ENCODE data around the gene EBLN1.
A peak's percentile ranks its signal among the peaks of the same experiment; 100 is the strongest.

The EBLN1 gene

GRCh38 chr10:22250897-22251660 is 33.3 kb upstream of the EBLN1 start:
- H3K4me2 ChIP-seq (ENCODE audit: low read length), result peak overlapping the region; percentile 76
- no peaks in the 10 kb centered on the region for H3K4me1 ChIP-seq
- H3K9me3 ChIP-seq (ENCODE audit: control insufficient read depth, low read length), result no peaks in the 10 kb centered on the region
- H2AFZ ChIP-seq, result peak overlapping the region; percentile 98
- peak overlapping the region; percentile 97 for H3K27ac ChIP-seq
- H3K36me3 ChIP-seq (ENCODE audit: control insufficient read depth, insufficient read depth, low read length), result no peaks in the 10 kb centered on the region
- H3K79me2 ChIP-seq, result no peaks in the 10 kb centered on the region
- no peaks in the 10 kb centered on the region for H3K27me3 ChIP-seq (ENCODE audit: control insufficient read depth, insufficient read depth, low read length)
- TF ChIP-seq CTCF (IDR thresholded peaks at IDR 0.05), result no peak
- peak overlapping the region; percentile 81 for H3K9ac ChIP-seq
- peak overlapping the region; percentile 80 for H3K4me3 ChIP-seq (ENCODE audit: low read depth, low read length)

- Histone ChIP-seq H3K4me1 (no peaks in the 10 kb centered on the region), H3K36me3 (ENCODE audit: control insufficient read depth, insufficient read depth, low read length) (no peaks in the 10 kb centered on the region), H2AFZ (no peak overlapping the region), H3K27ac (no peak overlapping the region), H3K79me2 (no peaks in the 10 kb centered on the region), H3K4me2 (ENCODE audit: low read length) (no peak overlapping the region), H3K9ac (no peak overlapping the region), H3K27me3 (ENCODE audit: control insufficient read depth, insufficient read depth, low read length) (no peaks in the 10 kb centered on the region), H3K4me3 (ENCODE audit: low read depth, low read length) (no peak overlapping the region), H3K9me3 (ENCODE audit: control insufficient read depth, low read length) (no peaks in the 10 kb centered on the region)
- no peak for TF ChIP-seq CTCF (IDR thresholded peaks at IDR 0.05)
Observed at GRCh38 chr10:22247636-22248035, 29.8 kb upstream of the EBLN1 start.

GRCh38 chr10:22246680-22247391 is 29.0 kb upstream of the EBLN1 start:
- H3K9ac ChIP-seq, result no peak overlapping the region
- no peak for TF ChIP-seq CTCF (IDR thresholded peaks at IDR 0.05)
- H3K27me3 ChIP-seq (ENCODE audit: control insufficient read depth, insufficient read depth, low read length), result no peaks in the 10 kb centered on the region
- no peaks in the 10 kb centered on the region for H3K36me3 ChIP-seq (ENCODE audit: control insufficient read depth, insufficient read depth, low read length)
- no peaks in the 10 kb centered on the region for H3K79me2 ChIP-seq
- no peak overlapping the region for H3K4me2 ChIP-seq (ENCODE audit: low read length)
- no peaks in the 10 kb centered on the region for H3K4me1 ChIP-seq
- no peak overlapping the region for H3K27ac ChIP-seq
- no peak overlapping the region for H2AFZ ChIP-seq
- H3K9me3 ChIP-seq (ENCODE audit: control insufficient read depth, low read length), result no peaks in the 10 kb centered on the region
- H3K4me3 ChIP-seq (ENCODE audit: low read depth, low read length), result no peak overlapping the region

- Histone ChIP-seq H3K79me2 (no peaks in the 10 kb centered on the region), H3K4me3 (ENCODE audit: low read depth, low read length) (no peak overlapping the region), H3K9ac (no peak overlapping the region), H3K27ac (no peak overlapping the region), H3K4me2 (ENCODE audit: low read length) (no peak overlapping the region), H3K4me1 (no peaks in the 10 kb centered on the region), H3K9me3 (ENCODE audit: control insufficient read depth, low read length) (no peaks in the 10 kb centered on the region), H3K27me3 (ENCODE audit: control insufficient read depth, insufficient read depth, low read length) (no peaks in the 10 kb centered on the region), H3K36me3 (ENCODE audit: control insufficient read depth, insufficient read depth, low read length) (no peaks in the 10 kb centered on the region), H2AFZ (no peak overlapping the region)
- TF ChIP-seq CTCF (IDR thresholded peaks at IDR 0.05), result no peak
Observed at GRCh38 chr10:22245567-22245966, 27.8 kb upstream of the EBLN1 start.
